KOPT-K1 (cell line): Measurements from ENCODE around the gene CAPG.

Source experiments
- H3K27ac ChIP-seq: fragments of 200-600 bp; sonication (generic); 2 replicates; pipeline ENCODE4 v1.5.1; 2016; ENCODE audit warnings: antibody characterized with exemption, mild to moderate bottlenecking, low read depth, low read length; ENCODE audit not compliant: poor library complexity, severe bottlenecking
- H3K36me3 ChIP-seq: fragments of 200-600 bp; sonication (generic); 2 replicates; pipeline ENCODE4 v1.5.1; 2017; ENCODE audit warnings: antibody characterized with exemption, mild to moderate bottlenecking, low read length, moderate library complexity; ENCODE audit not compliant: insufficient read depth
- H3K9me3 ChIP-seq: fragments of 200-600 bp; sonication (generic); 2 replicates; pipeline ENCODE4 v1.5.1; 2017; ENCODE audit warnings: antibody characterized with exemption, low read length, mild to moderate bottlenecking; ENCODE audit not compliant: insufficient read depth, poor library complexity, severe bottlenecking

Gene CAPG, protein sequence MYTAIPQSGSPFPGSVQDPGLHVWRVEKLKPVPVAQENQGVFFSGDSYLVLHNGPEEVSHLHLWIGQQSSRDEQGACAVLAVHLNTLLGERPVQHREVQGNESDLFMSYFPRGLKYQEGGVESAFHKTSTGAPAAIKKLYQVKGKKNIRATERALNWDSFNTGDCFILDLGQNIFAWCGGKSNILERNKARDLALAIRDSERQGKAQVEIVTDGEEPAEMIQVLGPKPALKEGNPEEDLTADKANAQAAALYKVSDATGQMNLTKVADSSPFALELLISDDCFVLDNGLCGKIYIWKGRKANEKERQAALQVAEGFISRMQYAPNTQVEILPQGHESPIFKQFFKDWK

DNA sequence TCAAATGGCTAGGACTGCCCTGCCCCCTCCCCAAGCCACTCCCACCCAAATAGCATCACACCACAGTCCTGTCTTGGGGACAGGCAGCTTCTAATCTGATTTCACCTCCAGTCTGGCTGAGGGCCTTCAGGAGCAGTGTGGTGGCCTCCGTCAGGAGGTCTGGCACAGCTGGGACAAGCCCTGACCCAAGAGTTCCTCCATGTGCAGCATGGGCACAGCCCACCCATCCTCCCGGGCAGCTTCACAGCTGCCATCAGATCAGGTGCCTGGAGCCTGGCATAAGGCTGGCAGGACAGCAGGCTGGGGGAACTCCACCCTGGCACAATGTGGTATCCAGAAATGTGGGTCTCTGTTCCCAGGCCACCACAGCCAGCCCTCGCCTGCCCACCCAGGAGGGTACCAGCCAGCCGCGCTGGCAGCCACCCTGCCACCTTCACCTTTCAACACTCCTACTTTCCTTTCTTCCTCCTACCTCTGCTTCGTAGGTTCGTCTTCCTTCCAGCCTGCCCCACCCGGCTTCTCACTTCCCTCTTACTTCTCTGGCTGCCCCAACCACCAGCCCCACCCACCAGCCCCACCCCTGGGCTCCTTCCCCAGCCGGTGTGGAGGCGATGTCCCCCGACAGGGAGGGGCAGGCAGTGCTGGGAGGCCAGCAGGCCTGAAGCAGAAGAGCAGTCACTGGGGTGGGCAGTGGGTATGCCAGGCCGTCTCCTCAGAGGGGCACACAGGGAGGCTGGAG, at the start of gene CAPG:
CAPG (minus strand) TSS at position 522 of the 739 bp plus-strand sequence. CDS start 8,221 bp downstream, outside the sequence.
- no peaks in the 10 kb centered on the region for H3K36me3 ChIP-seq
- no peaks in the 10 kb centered on the region for H3K9me3 ChIP-seq
- peak within 1 kb of the TSS; percentile 97 for H3K27ac ChIP-seq

DNA sequence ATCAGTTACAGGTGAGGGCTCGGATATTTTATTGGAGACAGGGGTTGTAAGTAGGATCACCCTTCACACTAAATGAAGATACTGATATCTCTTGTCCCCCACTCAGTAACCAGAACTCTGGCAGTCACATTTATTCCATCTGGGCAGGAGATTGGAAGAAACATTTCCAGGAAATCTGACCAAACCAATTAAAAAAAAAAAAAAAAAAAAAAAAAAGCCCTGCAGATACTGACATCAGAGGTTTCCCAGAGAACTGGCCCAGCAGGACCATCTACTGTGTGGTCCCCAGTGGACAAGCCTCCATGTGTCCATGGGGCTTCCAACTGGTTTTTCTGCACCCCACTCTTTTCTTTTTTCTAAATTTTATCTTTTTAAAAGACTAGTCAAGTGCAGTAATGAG, 49.6 kb upstream of the CAPG start:
- Histone ChIP-seq H3K36me3 (no peaks in the 10 kb centered on the region), H3K9me3 (no peaks in the 10 kb centered on the region), H3K27ac (no peak overlapping the region)

DNA sequence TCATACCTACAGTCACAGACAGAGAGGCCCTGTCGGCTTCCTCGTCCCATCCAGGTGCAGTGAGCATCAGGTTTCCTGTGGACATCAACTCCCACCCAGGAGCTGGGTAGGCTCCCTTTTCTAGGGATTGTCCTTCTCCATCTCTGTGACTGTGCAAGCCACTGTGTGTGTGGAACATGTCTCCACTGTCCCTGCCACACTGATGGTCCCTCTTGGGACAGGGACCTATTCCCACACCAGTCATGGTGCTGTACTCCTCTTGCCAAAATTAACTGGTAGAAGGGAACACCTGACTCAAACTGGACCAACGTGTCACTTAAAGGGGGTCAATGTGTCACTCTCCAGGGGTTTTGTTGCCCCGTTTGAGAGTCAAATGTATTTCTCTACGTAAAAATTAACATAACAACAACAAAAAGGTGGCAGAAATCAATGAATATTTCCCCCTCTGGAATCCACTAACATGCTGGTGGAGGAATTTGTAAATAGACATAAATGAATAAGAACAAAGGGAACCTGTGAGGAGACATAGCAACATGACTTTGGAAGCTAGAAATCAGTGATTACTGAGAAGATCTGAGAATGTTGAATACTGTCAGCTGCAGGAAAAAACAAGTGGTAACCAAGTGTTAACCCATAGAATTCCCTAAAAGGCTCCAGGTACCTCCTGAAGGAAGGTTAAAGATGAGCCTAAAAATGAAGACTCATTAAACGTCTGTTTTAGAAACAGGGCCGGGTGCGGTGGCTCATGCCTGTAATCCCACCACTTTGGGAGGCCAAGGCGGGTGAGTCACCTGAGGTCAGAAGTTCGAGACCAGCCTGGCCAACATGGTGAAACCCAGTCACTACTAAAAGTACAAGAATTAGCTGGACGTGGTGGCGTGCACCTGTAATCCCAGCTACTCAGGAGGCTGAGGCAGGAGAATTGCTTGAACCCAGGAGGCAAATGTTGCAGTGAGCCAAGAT, 48.7 kb upstream of the CAPG start:
- Histone ChIP-seq H3K9me3 (no peaks in the 10 kb centered on the region), H3K27ac (no peak overlapping the region), H3K36me3 (no peaks in the 10 kb centered on the region)

DNA sequence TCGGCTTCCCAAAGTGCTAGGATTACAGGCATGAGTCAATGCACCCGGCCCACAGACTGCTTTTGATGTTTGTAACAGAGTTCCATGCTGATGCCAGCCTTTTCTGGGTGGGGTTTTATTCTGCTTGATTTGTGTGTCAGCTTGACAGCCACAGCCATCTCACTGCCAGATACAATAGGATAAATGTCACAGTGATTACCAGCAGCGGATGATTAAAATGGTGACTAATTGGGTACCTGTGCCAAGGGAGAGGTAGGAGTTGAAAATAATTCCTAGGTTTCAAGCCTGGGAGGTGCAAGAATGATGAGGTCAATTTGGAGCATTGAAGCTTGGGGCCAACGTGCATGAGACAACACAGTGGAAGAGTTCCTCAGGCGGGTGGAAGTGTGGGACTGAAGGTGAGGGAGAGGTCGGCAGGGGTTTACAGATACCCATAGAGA, 47.7 kb upstream of the CAPG start:
- Histone ChIP-seq H3K36me3 (no peaks in the 10 kb centered on the region), H3K27ac (no peak overlapping the region), H3K9me3 (no peaks in the 10 kb centered on the region)

DNA sequence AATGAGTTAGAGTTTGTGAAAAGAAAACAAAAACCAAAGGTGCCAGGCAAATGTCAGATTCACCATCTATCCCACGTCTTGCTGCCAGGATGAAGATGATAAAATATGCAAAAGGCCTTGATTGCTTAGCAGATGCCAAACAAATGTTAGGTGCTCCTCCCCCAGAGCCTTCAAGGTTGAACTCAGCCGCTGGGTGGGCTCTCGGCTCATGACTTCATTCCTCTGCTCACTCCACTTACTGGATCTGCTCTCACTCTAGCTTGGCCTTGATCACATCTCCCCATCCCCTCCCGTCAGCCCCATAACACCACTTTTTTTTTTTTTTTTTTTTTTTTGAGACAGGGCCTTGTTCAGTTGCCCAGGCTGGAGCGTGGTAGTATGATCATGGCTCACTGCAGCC, 46.9 kb upstream of the CAPG start:
- no peaks in the 10 kb centered on the region for H3K9me3 ChIP-seq
- H3K36me3 ChIP-seq: no peaks in the 10 kb centered on the region
- no peak overlapping the region for H3K27ac ChIP-seq

DNA sequence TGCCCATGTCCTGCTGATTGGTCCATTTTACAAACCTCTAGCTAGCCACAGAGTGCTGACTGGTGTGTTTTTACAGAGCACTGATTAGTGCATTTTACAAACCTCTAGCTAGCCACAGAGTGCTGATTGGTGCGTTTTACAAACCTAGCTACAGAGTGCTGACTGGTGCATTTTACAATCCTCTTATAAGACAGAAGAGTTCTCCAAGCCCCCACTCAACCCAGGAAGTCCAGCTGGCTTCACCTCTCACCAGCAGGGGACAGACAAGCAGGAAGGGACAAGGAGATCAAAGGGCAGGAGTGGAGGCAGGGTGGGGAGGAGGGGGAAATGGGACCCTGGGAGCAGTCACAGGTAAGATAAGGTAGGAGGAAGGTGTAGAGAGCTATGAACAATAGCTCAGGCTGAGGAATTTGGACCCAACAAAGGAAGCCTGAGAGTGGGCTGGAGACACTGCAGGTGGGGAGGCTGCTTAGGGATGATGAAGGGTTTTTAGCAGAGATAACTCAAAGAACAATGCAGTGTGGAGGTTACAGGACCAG, 45.5 kb upstream of the CAPG start:
- Histone ChIP-seq H3K36me3 (no peaks in the 10 kb centered on the region), H3K9me3 (no peaks in the 10 kb centered on the region), H3K27ac (no peak overlapping the region)

DNA sequence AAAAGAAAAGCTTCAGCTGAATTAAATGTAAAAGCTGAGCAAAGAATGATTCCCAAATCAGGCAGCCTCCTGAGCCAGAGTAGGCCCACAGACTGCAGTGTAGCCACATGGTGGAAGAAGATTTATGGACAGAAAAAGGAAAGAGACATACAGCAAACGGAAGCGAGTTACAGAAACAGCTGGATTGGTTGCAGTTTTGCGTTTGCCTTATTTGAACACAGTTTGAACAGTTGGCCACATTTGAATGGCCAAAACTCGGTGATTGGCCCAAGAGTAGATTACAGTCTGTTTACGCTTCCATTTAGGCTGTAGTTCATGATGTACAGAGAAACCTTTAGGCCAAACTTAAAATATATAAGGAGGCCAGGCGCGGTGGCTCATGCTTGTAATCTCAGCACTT, 43.4 kb upstream of the CAPG start:
- Histone ChIP-seq H3K36me3 (no peaks in the 10 kb centered on the region), H3K9me3 (no peaks in the 10 kb centered on the region), H3K27ac (no peak overlapping the region)

DNA sequence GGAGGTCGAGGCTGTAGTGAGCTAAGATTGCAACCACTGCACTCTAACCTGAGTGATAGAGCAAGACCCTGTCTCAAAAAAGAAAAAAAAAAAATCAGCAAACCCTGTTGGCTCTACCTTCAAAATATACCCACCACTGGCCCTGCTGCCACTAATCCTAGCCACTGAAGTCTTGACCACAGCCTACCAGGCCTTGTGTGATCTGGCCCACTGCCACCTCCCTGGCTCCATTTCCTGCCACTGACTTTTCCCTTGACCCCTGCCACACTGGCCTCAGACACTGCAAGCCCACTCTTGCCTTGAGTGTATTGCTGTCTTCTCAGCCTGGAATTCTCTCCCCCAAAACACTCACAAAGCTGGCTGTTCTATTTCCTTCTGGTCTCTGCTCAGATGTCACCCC, 42.1 kb upstream of the CAPG start:
- no peaks in the 10 kb centered on the region for H3K9me3 ChIP-seq
- H3K36me3 ChIP-seq: no peaks in the 10 kb centered on the region
- no peak overlapping the region for H3K27ac ChIP-seq

DNA sequence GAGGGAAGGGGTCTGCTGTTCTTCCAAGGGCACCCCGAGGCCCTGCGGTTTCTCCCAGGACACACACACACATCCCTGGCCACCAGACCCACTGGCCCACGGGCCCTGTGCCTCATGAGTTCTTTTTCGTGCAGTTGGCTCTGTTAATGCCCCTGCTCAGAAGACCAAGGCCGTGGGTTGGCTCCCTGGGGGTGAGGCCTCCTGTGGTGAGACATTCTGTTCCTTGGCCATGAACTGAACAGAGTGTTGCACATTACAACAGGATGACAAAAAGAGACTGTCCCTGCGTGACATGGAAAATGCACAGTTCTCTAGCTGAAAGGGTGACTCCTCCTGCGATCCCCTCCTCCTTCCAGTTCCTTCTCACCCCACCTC, 39.0 kb upstream of the CAPG start:
- H3K9me3 ChIP-seq: no peaks in the 10 kb centered on the region
- H3K27ac ChIP-seq: no peak overlapping the region
- no peaks in the 10 kb centered on the region for H3K36me3 ChIP-seq

DNA sequence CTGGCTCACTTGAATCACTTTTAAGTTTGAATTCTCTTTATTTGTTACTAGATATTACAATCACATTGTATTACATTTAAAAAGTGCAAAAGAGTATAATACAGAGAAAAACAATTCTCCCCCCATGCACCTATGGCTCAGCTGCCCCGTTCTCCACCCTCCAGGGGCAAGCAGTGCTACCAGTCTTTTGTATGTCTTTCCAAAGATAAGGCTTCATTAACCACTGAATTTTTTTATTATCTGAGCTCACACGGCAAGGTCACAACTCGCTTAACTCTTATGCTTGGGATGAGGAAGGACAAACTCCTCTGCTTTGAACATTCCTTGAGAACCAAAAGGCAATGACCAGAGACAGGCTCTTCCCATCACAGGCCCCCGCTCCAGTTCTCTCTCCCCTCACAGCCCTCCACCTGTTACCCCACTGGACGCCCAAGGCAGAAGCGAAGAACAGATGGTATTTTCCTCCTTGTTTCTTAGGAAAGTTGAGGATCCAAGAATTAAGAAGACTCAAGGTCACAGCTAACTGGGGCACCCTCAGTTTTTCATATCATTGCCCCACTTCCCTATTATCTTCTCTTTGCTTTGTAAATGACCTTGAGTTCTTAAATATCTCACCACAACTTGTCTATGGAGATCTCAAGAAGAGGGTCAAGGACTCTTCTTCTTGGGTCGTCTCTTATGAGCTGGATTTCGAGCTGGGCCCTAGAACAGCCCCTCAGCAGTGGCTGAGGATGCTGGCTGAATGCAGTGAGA, 38.5 kb upstream of the CAPG start:
- no peaks in the 10 kb centered on the region for H3K9me3 ChIP-seq
- no peak overlapping the region for H3K27ac ChIP-seq

DNA sequence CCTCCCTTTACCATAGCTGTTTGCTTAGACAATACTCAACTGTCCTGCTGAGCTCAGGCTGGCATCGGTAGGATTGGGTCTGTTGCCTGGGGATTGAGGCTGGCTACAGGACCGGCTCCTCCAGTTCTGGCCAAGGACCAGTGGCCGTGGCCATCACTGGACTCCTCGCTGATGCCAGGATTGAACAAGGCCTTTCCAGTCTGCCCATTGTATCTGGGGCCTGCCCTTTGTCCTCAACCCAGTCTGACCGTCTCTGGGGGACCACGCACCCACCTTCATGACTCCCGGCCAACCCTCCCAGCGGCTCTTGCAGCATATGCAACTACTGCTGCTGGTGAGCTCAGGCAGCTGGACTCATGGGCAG, 37.0 kb upstream of the CAPG start:
- H3K27ac ChIP-seq: no peak overlapping the region
- no peaks in the 10 kb centered on the region for H3K36me3 ChIP-seq
- no peaks in the 10 kb centered on the region for H3K9me3 ChIP-seq

More for the DNA sequence above, 38.5 kb upstream of the CAPG start:
- no peaks in the 10 kb centered on the region for H3K36me3 ChIP-seq

DNA sequence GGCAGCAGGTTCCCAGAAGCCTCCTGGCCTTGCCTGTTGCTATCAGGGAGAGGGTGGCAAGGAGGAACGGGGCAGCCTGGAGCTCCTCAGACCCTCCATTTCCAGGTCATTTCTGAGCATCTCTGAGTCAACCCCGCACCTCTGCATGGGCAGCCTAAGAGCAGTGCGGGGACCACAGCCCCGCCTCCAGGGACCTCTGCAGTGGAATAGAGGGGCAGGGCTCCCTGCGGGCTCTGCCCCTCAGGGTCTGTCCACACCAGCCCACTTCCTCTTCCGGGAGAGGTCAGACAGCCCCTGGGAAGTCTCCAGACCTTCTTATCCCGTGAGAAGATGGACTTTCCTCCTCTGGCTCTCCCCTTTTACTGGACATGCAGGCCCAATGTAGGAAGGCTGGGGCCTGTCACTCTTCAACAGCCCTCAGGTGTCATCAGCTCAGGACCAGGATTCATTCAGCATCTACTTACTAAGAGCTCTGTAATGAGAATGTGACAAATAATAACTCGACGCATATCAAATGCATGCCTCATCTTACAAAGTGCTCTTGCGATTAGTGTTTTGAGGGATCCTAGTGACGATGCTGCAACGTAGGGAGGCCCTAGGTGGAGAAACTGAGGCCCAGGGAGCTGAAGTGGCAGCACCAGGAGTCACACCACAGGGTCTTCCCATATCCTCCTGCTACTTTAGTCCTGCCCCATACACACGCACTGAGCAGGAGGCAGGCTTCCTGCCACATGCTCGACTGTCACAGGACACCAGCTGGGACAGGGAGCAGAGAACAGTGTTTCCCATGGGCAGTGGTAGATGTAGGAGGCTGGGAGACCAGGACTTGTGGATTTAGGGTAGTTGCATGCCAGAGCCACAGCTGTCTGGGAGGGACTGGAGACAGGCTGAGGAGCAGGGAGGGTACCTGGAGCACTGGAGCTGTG, 36.4 kb upstream of the CAPG start:
- no peaks in the 10 kb centered on the region for H3K36me3 ChIP-seq
- H3K27ac ChIP-seq: no peak overlapping the region
- H3K9me3 ChIP-seq: no peaks in the 10 kb centered on the region
